Nephron progenitor cell (in vitro differentiated cells): ENCODE measurements around the gene AK3.

Experiments
- DNase-seq: peaks from one replicate; pipeline ENCODE4 v3.0.0; 2021
- H3K27ac Mint-ChIP-seq: 2 replicates; pipeline ENCODE4 v1.8.0; 2021; ENCODE audit warnings: mild to moderate bottlenecking, moderate library complexity, mixed read lengths
- H3K27me3 Mint-ChIP-seq: 2 replicates; pipeline ENCODE4 v1.8.0; 2021; ENCODE audit warnings: mild to moderate bottlenecking, low read depth, mixed read lengths; ENCODE audit not compliant: poor library complexity
- H3K36me3 Mint-ChIP-seq: 2 replicates; pipeline ENCODE4 v1.8.0; 2021; ENCODE audit warnings: low read depth, mixed read lengths
- H3K4me1 Mint-ChIP-seq: 2 replicates; pipeline ENCODE4 v1.8.0; 2021; ENCODE audit warnings: mixed read lengths
- H3K4me3 Mint-ChIP-seq: 2 replicates; pipeline ENCODE4 v1.8.0; 2021; ENCODE audit warnings: mild to moderate bottlenecking, moderate library complexity, mixed read lengths
- H3K9me3 Mint-ChIP-seq: 2 replicates; pipeline ENCODE4 v1.8.0; 2021; ENCODE audit warnings: mild to moderate bottlenecking, moderate library complexity, mixed read lengths
- CTCF ChIP-seq: fragments of 200-600 bp; sonication (generic); IDR thresholded peaks from 2 replicates; pipeline ENCODE4 v1.5.0; 2021; ENCODE audit warnings: antibody characterized with exemption

The AK3 gene

GRCh38 chr9:4768681-4769080 lies 27.7 kb upstream of the AK3 start:
- H3K27me3 Mint-ChIP-seq = peaks cover 10% of the 10 kb centered on the region
- no peak overlapping the region for H3K27ac Mint-ChIP-seq
- no peak for DNase-seq
- H3K4me1 Mint-ChIP-seq = peaks cover 1% of the 10 kb centered on the region
- no peak for TF ChIP-seq CTCF
- H3K4me3 Mint-ChIP-seq = no peak overlapping the region
- H3K9me3 Mint-ChIP-seq = no peaks in the 10 kb centered on the region
- no peaks in the 10 kb centered on the region for H3K36me3 Mint-ChIP-seq

- TF ChIP-seq CTCF = no peak
- H3K27ac Mint-ChIP-seq = no peak overlapping the region
- no peaks in the 10 kb centered on the region for H3K9me3 Mint-ChIP-seq
- no peaks in the 10 kb centered on the region for H3K36me3 Mint-ChIP-seq
- H3K4me1 Mint-ChIP-seq = peaks cover 15% of the 10 kb centered on the region
- peaks cover 16% of the 10 kb centered on the region for H3K27me3 Mint-ChIP-seq
- no peak overlapping the region for H3K4me3 Mint-ChIP-seq
- no peak for DNase-seq
These were observed 23.0 kb upstream of the AK3 start for GRCh38 chr9:4764033-4764432.

- Mint-ChIP-seq H3K36me3 (no peaks in the 10 kb centered on the region), H3K9me3 (no peaks in the 10 kb centered on the region), H3K4me1 (peaks cover 15% of the 10 kb centered on the region), H3K4me3 (peak overlapping the region; percentile 60), H3K27me3 (peaks cover 16% of the 10 kb centered on the region), H3K27ac (no peak overlapping the region)
- peak; percentile 53 for DNase-seq
- TF ChIP-seq CTCF = no peak
These were observed 22.0 kb upstream of the AK3 start for GRCh38 chr9:4762886-4763541.

- Mint-ChIP-seq H3K36me3 (no peaks in the 10 kb centered on the region), H3K27ac (no peak overlapping the region), H3K9me3 (no peaks in the 10 kb centered on the region), H3K4me1 (peaks cover 19% of the 10 kb centered on the region), H3K4me3 (peak overlapping the region; percentile 60), H3K27me3 (peaks cover 16% of the 10 kb centered on the region)
- DNase-seq = peak; percentile 72
- TF ChIP-seq CTCF = peak; percentile 79
These were observed 21.3 kb upstream of the AK3 start for GRCh38 chr9:4762108-4762885.

GRCh38 chr9:4760122-4760521 lies 19.1 kb upstream of the AK3 start:
- Mint-ChIP-seq H3K4me3 (no peak overlapping the region), H3K27me3 (peaks cover 16% of the 10 kb centered on the region), H3K36me3 (no peaks in the 10 kb centered on the region), H3K27ac (no peak overlapping the region), H3K4me1 (peaks cover 32% of the 10 kb centered on the region), H3K9me3 (no peaks in the 10 kb centered on the region)
- DNase-seq = no peak
- TF ChIP-seq CTCF = no peak
